Spleen (tissue), 11 donors: Measurements from ENCODE around the gene FAM124B. TPM values are rescaled to one million over a fixed set of nuclear protein-coding genes. Genes with fewer than 3 reads are reported as not detected.

Source experiments
- DNase-seq: peaks from one replicate; pipeline ENCODE4 v3.0.0-alpha.2; 2020
- H3K27ac ChIP-seq, 8 donors: fragments of 200-600 bp; sonication (generic) in 7 of 8; 1 replicate in 4 of 8; 2 replicates in 4 of 8; pipeline versions ENCODE4 v1.5.0 to v1.8.0; 2016 to 2021; ENCODE audit warnings: inconsistent platforms in 4 of 8, mild to moderate bottlenecking in 4 of 8, moderate library complexity in 1 of 8
- H3K27me3 ChIP-seq, 7 donors: fragments of 200-600 bp; sonication (generic) in 6 of 7; replicated peaks in 1 of 7; 1 replicate in 4 of 7; 2 replicates in 3 of 7; pipeline versions ENCODE4 v1.5.0 to v1.8.0; 2016 to 2021; ENCODE audit warnings: inconsistent platforms in 3 of 7, mild to moderate bottlenecking in 1 of 7
- H3K36me3 ChIP-seq, 6 donors: fragments of 200-600 bp; sonication (generic) in 5 of 6; 1 replicate in 4 of 6; 2 replicates in 2 of 6; pipeline versions ENCODE4 v1.5.0 to v1.8.0; 2016 to 2021; ENCODE audit warnings: inconsistent platforms in 2 of 6
- H3K4me1 ChIP-seq, 6 donors: fragments of 200-600 bp; sonication (generic) in 5 of 6; 1 replicate in 3 of 6; 2 replicates in 3 of 6; pipeline versions ENCODE4 v1.5.0 to v1.8.0; 2016 to 2021; ENCODE audit warnings: inconsistent platforms in 3 of 6
- H3K4me3 ChIP-seq, 8 donors: fragments of 200-600 bp; sonication (generic) in 7 of 8; 1 replicate in 4 of 8; 2 replicates in 4 of 8; pipeline versions ENCODE4 v1.5.0 to v1.8.0; 2016 to 2021; ENCODE audit warnings: inconsistent platforms in 4 of 8, mild to moderate bottlenecking in 4 of 8, moderate library complexity in 2 of 8
- H3K9me3 ChIP-seq, 8 donors: fragments of 200-600 bp; sonication (generic) in 7 of 8; 1 replicate in 4 of 8; 2 replicates in 4 of 8; pipeline versions ENCODE4 v1.5.0 to v1.8.0; 2016 to 2021; ENCODE audit warnings: inconsistent platforms in 4 of 8
- CTCF ChIP-seq, 11 experiments: fragments of 200-600 bp in 7 of 11; fragments of 450-650 bp in 4 of 11; sonication (generic) in 4 of 11; IDR thresholded peaks in 8 of 11; conservative IDR thresholded peaks in 3 of 11; 1 replicate in 7 of 11; 2 replicates in 4 of 11; pipeline versions ENCODE4 v1.4.0 to v1.8.0; 2016 to 2021; ENCODE audit warnings: antibody characterized with exemption in 11 of 11, inconsistent platforms in 4 of 11, mild to moderate bottlenecking in 1 of 11
- POLR2A ChIP-seq, 3 donors: fragments of 450-650 bp; IDR thresholded peaks; one replicate each; pipeline ENCODE4 v1.5.1; 2017; ENCODE audit warnings: antibody characterized with exemption in 3 of 3, mild to moderate bottlenecking in 1 of 3
- POLR2AphosphoS5 ChIP-seq, 3 donors: sonication (generic); formaldehyde crosslinking; IDR thresholded peaks; one replicate each; pipeline ENCODE4 v1.5.1; 2017; ENCODE audit warnings: antibody characterized with exemption in 3 of 3
- WGBS, 5 donors: extraction: QIAGEN DNeasy Blood & Tissue Kit in 3 of 5; methylation state at CpG; one replicate each; pipeline versions ENCODE4 v1.1.5 to v1.1.7; 2013 to 2018; 5-methylcytosine and 5-hydroxymethylcytosine counted together
- intact Hi-C: fragments of 100-400 bp; cut with DNase I; formaldehyde crosslinking; loops from one replicate; pipeline ENCODE4 v1.15.0; 2023; ENCODE audit warnings: low total_unique reads
- polyA plus RNA-seq, 3 donors: library from polyadenylated mRNA; stranded (reverse); fragments of 200-250 nt; gene quantifications; one replicate each; pipeline ENCODE4 v1.2.1, GENCODE V29; 2013
- total RNA-seq, 7 donors: library from RNA; depleted of rRNA in 3 of 7; stranded (reverse); fragments of >200 nt in 3 of 7; fragmentation: NEBNext Ultra II Directional in 4 of 7; extraction: Animal tissue kit (Norgen Biotek cat#: 25700) in 4 of 7; gene quantifications; one replicate each; pipeline versions ENCODE4 v1.1.0 to v1.2.1, GENCODE V29; 2016 to 2021
- donor health status: healthy with polysubstance abuse.
- donor health status: DM: no; HTN: no; CAD: no; lungs with moderate emphysema.
- donor health status: DM: no; HTN: no; CAD: no.
- donor health status: Bipolar disorder and iron deficiency.
- donor health status: healthy.
- donor health status: DM: no; HTN: no; CAD: no.
- donor health status: DM: yes; HTN: yes; CAD: no.

Gene FAM124B
- total and polyA plus RNA-seq, 10 donors = 0.30 to 2.8 (median 0.86) TPM

DNA sequence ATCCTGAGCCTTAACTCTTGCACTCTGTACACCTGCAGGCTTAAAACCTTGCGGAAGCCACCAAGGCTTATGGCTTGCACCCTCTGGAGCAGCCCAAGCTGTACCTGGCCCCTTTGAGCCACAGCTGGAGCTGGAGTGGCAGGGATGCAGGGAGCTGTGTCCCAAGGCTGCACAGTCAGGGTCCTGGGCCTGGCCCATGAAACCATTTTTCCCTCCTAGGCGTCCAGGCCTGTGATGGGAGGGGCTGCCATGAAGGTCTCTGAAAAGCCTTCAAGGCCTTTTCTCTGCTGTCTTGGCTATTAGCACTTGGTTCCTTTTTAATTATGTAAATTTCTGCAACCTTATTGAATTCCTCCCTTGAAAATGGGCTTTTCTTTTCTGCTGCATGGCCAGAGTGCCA is 56.4 kb downstream of the FAM124B start:
- Histone ChIP-seq H3K9me3 (peaks cover 0 to 10% (median 0%) of the 10 kb centered on the region in 8 donors), H3K27ac (no peak overlapping the region), H3K27me3 (no peaks in the 10 kb centered on the region), H3K4me1 (no peaks in the 10 kb centered on the region), H3K4me3 (no peak overlapping the region), H3K36me3 (no peaks in the 10 kb centered on the region)
- DNase-seq = no peak
- intact Hi-C loops = no loop called here
- TF ChIP-seq POLR2A (IDR thresholded peaks at IDR 0.05) (no peak), CTCF (IDR thresholded peaks at IDR 0.05 in 8 of 11, conservative IDR thresholded peaks at IDR 0.05 in 3 of 11) (no peak), POLR2AphosphoS5 (IDR thresholded peaks at IDR 0.05) (no peak)
- WGBS, 5 donors = 69 to 97% (median 88%) methylated on average over 2 of the region's 2 CpGs

DNA sequence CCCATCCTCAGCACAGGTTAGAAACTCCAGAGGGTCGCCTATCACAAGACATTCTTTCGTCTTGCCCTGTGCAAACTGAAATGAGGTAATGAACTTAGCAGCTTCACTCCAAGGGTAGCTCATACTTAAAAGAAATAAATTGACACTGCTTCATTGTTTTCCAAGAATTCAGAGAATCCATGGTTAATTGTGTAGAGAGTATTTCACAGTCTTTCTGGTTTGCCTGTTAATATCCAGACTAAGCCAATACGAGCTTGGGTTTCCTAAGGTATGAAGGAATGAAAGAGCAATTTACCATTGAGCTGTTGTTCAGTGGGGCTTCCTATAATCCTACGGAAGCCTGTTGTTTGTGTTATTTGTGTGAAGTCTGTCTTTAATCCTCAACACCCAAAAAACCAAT is 58.7 kb downstream of the FAM124B start:
- no peak for TF ChIP-seq POLR2AphosphoS5 (IDR thresholded peaks at IDR 0.05)
- no peak for TF ChIP-seq POLR2A (IDR thresholded peaks at IDR 0.05)
- no peak for TF ChIP-seq CTCF (IDR thresholded peaks at IDR 0.05 in 8 of 11, conservative IDR thresholded peaks at IDR 0.05 in 3 of 11)
- DNase-seq = no peak
- Histone ChIP-seq H3K36me3 (no peaks in the 10 kb centered on the region), H3K4me1 (no peaks in the 10 kb centered on the region), H3K4me3 (no peak overlapping the region), H3K27ac (no peak overlapping the region), H3K9me3 (peaks cover 0 to 10% (median 0%) of the 10 kb centered on the region in 8 donors), H3K27me3 (no peaks in the 10 kb centered on the region)
- WGBS, 5 donors = 76 to 90% (median 87%) methylated on average over 4 of the region's 4 CpGs
- intact Hi-C loops = no loop called here

GRCh38 chr2:224335991-224336390 is 65.9 kb downstream of the FAM124B start:
- no peaks in the 10 kb centered on the region for H3K4me1 ChIP-seq
- H3K4me3 ChIP-seq = no peak overlapping the region
- WGBS, 5 donors = 54 to 79% (median 66%) methylated on average over 1 of the region's 1 CpG
- intact Hi-C loops = no loop called here
- H3K9me3 ChIP-seq = no peaks in the 10 kb centered on the region
- no peak overlapping the region for H3K27ac ChIP-seq
- no peaks in the 10 kb centered on the region for H3K27me3 ChIP-seq
- H3K36me3 ChIP-seq = no peaks in the 10 kb centered on the region
- TF ChIP-seq POLR2A (IDR thresholded peaks at IDR 0.05) (no peak), POLR2AphosphoS5 (IDR thresholded peaks at IDR 0.05) (no peak), CTCF (IDR thresholded peaks at IDR 0.05 in 8 of 11, conservative IDR thresholded peaks at IDR 0.05 in 3 of 11) (no peak)
- no peak for DNase-seq

- intact Hi-C loops = no loop called here
- H3K36me3 ChIP-seq = no peaks in the 10 kb centered on the region
- no peaks in the 10 kb centered on the region for H3K27me3 ChIP-seq
- no peaks in the 10 kb centered on the region for H3K4me1 ChIP-seq
- no peak overlapping the region for H3K4me3 ChIP-seq
- no peak overlapping the region for H3K27ac ChIP-seq
- DNase-seq = no peak
- TF ChIP-seq POLR2AphosphoS5 (IDR thresholded peaks at IDR 0.05) (no peak), CTCF (IDR thresholded peaks at IDR 0.05 in 8 of 11, conservative IDR thresholded peaks at IDR 0.05 in 3 of 11) (no peak), POLR2A (IDR thresholded peaks at IDR 0.05) (no peak)
- WGBS, 5 donors = 74 to 86% (median 75%) methylated on average over 2 of the region's 2 CpGs
- H3K9me3 ChIP-seq = no peaks in the 10 kb centered on the region
Measured at GRCh38 chr2:224334726-224335125, 67.2 kb downstream of the FAM124B start.
